ENCODE data around the gene RAB25. TPM values are rescaled to one million over a fixed set of nuclear protein-coding genes. Genes with fewer than 3 reads are reported as not detected.

The RAB25 gene
- polyA plus RNA-seq, 1 experiment, result not detected

DNA sequence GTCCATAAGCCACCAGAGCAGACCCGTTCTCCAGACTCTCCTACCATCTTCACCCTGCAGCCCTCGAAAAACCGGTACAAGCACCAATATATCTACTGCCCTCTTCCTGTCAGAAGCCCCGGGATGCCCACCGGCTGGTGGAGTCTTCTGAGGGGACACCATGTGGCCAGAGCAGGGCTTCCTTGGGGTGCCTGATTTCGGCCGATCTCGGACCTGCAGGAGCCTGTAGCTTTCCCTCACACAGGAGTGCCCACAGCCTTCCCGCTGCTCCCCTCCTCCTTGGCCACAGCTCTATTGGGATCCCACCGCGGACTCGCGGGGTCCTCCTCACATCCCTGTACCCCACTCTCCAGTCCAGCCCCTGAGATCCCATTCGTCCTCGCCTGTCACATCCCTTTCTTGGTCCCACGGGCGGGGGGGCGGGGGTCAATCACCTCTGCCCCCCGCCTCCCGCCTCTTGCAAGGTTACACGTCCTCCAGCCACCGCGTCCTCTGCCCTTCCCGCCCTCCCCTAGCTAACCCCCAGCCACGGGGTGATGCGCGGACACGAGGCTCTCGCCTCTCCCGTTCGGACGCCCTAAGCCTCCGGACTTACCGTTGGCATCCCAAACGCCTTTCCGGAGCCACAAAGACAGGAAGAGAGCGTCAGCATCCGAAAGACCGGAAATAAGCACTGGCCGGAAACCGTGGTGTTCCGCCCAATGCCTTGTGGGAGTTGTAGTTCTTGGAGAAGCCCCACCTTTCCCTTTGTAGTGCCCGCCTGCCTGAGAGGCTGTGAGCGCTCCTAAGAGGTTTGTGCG, 40.5 kb upstream of the RAB25 start, which contains the start of gene SSR2:
SSR2 (minus strand) TSS at position 659 of the 800 bp plus-strand sequence. CDS start 784 bp downstream, outside the sequence.
- TF ChIP-seq, protein P1, sequence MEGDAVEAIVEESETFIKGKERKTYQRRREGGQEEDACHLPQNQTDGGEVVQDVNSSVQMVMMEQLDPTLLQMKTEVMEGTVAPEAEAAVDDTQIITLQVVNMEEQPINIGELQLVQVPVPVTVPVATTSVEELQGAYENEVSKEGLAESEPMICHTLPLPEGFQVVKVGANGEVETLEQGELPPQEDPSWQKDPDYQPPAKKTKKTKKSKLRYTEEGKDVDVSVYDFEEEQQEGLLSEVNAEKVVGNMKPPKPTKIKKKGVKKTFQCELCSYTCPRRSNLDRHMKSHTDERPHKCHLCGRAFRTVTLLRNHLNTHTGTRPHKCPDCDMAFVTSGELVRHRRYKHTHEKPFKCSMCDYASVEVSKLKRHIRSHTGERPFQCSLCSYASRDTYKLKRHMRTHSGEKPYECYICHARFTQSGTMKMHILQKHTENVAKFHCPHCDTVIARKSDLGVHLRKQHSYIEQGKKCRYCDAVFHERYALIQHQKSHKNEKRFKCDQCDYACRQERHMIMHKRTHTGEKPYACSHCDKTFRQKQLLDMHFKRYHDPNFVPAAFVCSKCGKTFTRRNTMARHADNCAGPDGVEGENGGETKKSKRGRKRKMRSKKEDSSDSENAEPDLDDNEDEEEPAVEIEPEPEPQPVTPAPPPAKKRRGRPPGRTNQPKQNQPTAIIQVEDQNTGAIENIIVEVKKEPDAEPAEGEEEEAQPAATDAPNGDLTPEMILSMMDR (IDR thresholded peaks at IDR 0.05; ENCODE audit: insufficient read depth, low read depth, low read length), result no peak
- H3K36me3 ChIP-seq (ENCODE audit: control insufficient read depth, insufficient read depth, low read length), result no peaks in the 10 kb centered on the region
- no peaks in the 10 kb centered on the region; the same call in 1 of the 2 replicates for H3K27me3 ChIP-seq (ENCODE audit: control insufficient read depth, insufficient read depth, low read length)
- peak; percentile 57 for DNase-seq (ENCODE audit: low read depth)
- POLR2A ChIA-PET, result no interaction called here
- peak within 1 kb of the TSS; percentile 71 for H3K4me3 ChIP-seq (ENCODE audit: low read depth, low read length)
- CTCF ChIA-PET, result interaction anchor here (0.9 to 1.3 kb wide), 4 partner anchors 20 to 46 kb away, joined by 3 to 4 read pairs (median 3); no protein-coding TSS in a partner anchor

DNA sequence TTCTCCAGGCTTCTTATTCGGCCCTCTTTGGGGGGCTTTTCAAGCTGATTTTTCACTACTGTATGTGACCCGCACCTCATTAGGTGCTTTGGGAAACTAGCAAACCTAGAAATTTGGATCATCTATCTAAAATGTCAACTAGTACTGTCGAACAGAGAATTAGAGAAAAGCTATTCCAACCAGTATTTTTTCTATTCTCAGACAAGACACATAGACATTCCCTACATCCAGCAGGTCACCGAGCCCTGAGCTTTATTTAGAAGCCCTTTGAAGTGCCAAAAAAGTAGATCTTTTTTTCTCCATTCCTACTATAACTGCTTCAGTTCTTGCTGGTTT, 39.9 kb upstream of the RAB25 start:
- H3K27me3 ChIP-seq (ENCODE audit: control insufficient read depth, insufficient read depth, low read length), result no peaks in the 10 kb centered on the region; the same call in 1 of the 2 replicates
- CTCF ChIA-PET, result interaction anchor here (0.9 to 1.3 kb wide), 3 partner anchors 20 to 45 kb away, joined by 3 to 4 read pairs (median 3); no protein-coding TSS in a partner anchor
- no peaks in the 10 kb centered on the region for H3K36me3 ChIP-seq (ENCODE audit: control insufficient read depth, insufficient read depth, low read length)
- no peak overlapping the region for H3K4me3 ChIP-seq (ENCODE audit: low read depth, low read length)
- DNase-seq (ENCODE audit: low read depth), result no peak
- TF ChIP-seq, protein P1 (IDR thresholded peaks at IDR 0.05; ENCODE audit: insufficient read depth, low read depth, low read length), result no peak
- POLR2A ChIA-PET, result no interaction called here

DNA sequence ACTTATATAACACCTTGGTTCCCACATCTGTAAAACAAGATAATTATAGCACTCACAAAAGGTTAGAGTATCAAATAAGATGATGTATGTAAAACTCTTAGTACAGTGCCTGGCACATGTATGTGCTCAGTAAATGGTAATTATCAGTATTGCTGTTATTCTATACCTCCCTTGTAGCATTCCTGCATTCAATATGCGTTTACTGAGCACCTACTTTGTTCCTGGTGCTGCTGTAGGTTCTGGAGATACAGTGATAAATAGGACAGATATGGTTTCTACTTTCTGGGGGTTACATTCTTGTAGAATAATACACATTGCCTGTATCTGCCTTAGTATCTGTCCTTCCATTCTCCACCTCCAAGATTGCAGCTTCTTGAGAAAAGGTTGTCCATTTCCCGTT, 39.0 kb upstream of the RAB25 start:
- no peaks in the 10 kb centered on the region; the same call in 1 of the 2 replicates for H3K27me3 ChIP-seq (ENCODE audit: control insufficient read depth, insufficient read depth, low read length)
- CTCF ChIA-PET, result interaction anchor here (0.6 to 1.4 kb wide), 3 partner anchors 44 to 81 kb away, joined by 3 to 4 read pairs (median 3); no protein-coding TSS in a partner anchor
- POLR2A ChIA-PET, result no interaction called here
- H3K4me3 ChIP-seq (ENCODE audit: low read depth, low read length), result no peak overlapping the region
- DNase-seq (ENCODE audit: low read depth), result no peak
- H3K36me3 ChIP-seq (ENCODE audit: control insufficient read depth, insufficient read depth, low read length), result no peaks in the 10 kb centered on the region
- TF ChIP-seq, protein P1 (IDR thresholded peaks at IDR 0.05; ENCODE audit: insufficient read depth, low read depth, low read length), result no peak

DNA sequence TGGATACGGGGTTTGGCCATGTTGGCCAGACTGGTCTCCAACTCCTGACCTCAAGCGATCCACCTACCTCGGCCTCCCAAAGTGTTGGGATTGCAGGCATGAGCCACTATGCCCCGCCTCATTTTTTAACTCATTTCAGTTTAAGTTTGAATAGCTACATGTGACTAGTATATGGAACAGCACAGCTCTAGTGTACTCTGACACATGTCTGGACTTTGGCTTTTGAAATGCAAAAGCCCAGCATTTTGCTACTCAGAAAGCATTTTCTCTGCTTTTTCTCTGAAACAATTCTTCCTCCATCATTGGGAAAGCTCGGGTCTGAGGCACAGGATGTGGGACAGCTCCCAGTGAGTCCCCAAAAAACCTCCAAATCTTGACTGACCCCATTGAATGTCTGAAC, 36.2 kb upstream of the RAB25 start:
- TF ChIP-seq, protein P1 (IDR thresholded peaks at IDR 0.05; ENCODE audit: insufficient read depth, low read depth, low read length), result no peak
- no peak for DNase-seq (ENCODE audit: low read depth)
- Histone ChIP-seq H3K27me3 (ENCODE audit: control insufficient read depth, insufficient read depth, low read length) (no peaks in the 10 kb centered on the region; the same call in 1 of the 2 replicates), H3K4me3 (ENCODE audit: low read depth, low read length) (no peak overlapping the region), H3K36me3 (ENCODE audit: control insufficient read depth, insufficient read depth, low read length) (no peaks in the 10 kb centered on the region)
- CTCF ChIA-PET, result interaction anchor here (0.6 to 2.6 kb wide), 5 partner anchors 9 to 42 kb away, joined by 3 to 14 read pairs (median 4); partner anchors contain the start of gene RAB25
- POLR2A ChIA-PET, result no interaction called here

DNA sequence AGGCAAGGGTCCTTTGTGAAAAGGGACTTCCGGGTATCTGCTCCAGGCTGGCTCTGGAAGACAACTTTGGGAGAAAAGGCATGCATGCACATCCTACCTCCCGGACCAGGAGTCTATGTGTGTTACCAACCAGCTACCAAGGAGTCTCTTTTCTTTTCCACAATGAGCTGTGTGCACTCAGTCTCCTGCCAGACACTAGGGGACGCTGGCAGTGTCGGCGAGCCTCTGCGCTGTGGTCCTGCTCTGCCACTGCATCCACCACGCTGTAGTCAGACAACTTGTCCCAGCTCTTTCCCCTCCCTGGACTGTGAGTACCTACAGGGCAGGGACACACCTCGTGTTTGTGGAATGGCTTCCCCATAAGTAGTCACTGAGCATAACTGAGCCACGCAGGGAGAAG, 35.1 kb upstream of the RAB25 start:
- Histone ChIP-seq H3K27me3 (ENCODE audit: control insufficient read depth, insufficient read depth, low read length) (no peaks in the 10 kb centered on the region; the same call in 1 of the 2 replicates), H3K36me3 (ENCODE audit: control insufficient read depth, insufficient read depth, low read length) (no peaks in the 10 kb centered on the region), H3K4me3 (ENCODE audit: low read depth, low read length) (no peak overlapping the region)
- no peak for DNase-seq (ENCODE audit: low read depth)
- TF ChIP-seq, protein P1 (IDR thresholded peaks at IDR 0.05; ENCODE audit: insufficient read depth, low read depth, low read length), result peak; percentile 73
- ChIA-PET CTCF (interaction anchor here (0.9 to 2.6 kb wide), 8 partner anchors 14 to 199 kb away, joined by 3 to 14 read pairs (median 4); partner anchors contain the start of gene RAB25), POLR2A (interaction anchor here (0.7 kb wide), 1 partner anchor 40 kb away, joined by 19 read pairs; no protein-coding TSS in a partner anchor)
